Measurements from ENCODE around the gene FAAP20.
A peak's percentile ranks its signal among the peaks of the same experiment; 100 is the strongest.

FAAP20 gene

DNA sequence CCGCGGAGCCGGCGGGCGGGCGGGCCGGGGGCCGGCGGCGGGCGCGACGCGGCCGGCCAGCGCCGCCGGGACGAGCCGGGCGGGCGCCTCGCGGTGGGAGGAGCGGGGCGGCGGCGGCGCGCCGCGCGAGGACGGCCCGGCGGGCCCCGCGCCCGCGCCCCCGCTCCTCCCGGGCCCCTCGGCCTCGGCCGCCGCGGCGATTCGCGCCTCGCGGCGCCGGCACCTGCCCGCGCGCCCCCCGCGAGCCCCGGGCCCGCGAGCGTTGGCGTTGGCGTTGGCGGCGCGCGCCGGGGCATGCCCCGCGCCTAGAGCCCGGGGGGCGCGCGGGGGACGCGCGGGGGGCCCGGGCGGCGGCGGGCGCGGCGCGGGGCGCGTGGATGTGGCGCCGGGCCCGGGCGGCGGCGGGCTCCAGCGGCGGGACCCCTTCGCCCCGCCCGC is 33.6 kb upstream of the FAAP20 start, which contains the start of gene SKI:
TSS of gene SKI (plus strand) at position 163 of the 438 bp plus-strand sequence. CDS start 448 bp downstream, outside the sequence.
- Histone ChIP-seq H3K9ac (ENCODE audit: low read depth, low read length) (peak within 1 kb of the TSS; percentile 89), H3K27me3 (ENCODE audit: control insufficient read depth, insufficient read depth, low read length) (no peaks in the 10 kb centered on the region), H3K9me3 (ENCODE audit: control insufficient read depth, insufficient read depth, low read length) (no peaks in the 10 kb centered on the region), H3K4me1 (ENCODE audit: control insufficient read depth, insufficient read depth, low read length) (peaks cover 6% of the 10 kb centered on the region), H3K4me3 (ENCODE audit: low read depth, low read length) (peak within 1 kb of the TSS; percentile 91), H3K36me3 (ENCODE audit: control insufficient read depth, insufficient read depth, low read length) (peaks cover 4% of the 10 kb centered on the region)

DNA sequence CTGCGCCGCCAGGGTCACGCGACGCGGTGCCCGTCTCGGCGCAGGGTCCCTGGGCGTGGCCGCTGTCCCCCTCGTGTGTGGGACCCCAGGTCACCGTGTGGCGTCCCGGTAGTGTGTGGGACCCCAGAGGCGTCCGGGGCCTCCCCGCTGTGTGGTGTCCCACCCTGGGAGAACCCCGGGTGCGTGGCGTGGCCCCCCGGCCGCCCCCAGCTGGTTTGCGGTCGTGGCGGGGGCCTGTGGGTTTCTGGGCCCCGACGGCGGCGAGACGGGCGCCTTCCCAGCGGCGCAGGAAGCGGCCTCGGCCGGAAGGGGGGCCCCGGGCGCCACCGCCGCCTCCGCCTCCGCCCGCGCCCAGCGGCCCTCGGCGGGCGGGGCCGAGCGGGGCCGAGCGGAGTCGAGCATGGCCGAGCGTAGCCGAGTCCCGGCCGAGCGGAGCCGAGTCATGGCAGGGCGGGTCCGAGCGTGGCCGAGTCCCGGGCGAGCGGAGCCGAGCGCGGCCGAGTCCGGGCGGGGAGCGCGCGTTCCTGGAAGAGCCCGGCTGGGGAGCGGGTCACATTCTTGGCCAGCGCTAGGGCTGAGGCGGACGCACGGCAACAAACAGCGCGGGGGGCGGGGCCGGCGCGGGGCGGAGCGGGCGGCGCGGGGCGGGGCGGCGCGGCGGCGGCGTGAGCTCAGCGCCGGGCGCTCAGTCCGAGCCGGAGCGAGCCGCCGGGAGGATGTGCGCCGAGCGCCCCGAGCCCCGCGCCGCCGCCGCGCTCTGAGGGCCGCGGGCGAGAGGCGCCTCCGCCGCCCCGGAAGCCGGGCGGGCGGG is 33.0 kb upstream of the FAAP20 start:
- Histone ChIP-seq H3K4me1 (ENCODE audit: control insufficient read depth, insufficient read depth, low read length) (peaks cover 8% of the 10 kb centered on the region), H3K9me3 (ENCODE audit: control insufficient read depth, insufficient read depth, low read length) (no peaks in the 10 kb centered on the region), H3K9ac (ENCODE audit: low read depth, low read length) (peak overlapping the region; percentile 88), H3K27me3 (ENCODE audit: control insufficient read depth, insufficient read depth, low read length) (no peaks in the 10 kb centered on the region), H3K36me3 (ENCODE audit: control insufficient read depth, insufficient read depth, low read length) (peaks cover 4% of the 10 kb centered on the region), H3K4me3 (ENCODE audit: low read depth, low read length) (peak overlapping the region; percentile 56)

DNA sequence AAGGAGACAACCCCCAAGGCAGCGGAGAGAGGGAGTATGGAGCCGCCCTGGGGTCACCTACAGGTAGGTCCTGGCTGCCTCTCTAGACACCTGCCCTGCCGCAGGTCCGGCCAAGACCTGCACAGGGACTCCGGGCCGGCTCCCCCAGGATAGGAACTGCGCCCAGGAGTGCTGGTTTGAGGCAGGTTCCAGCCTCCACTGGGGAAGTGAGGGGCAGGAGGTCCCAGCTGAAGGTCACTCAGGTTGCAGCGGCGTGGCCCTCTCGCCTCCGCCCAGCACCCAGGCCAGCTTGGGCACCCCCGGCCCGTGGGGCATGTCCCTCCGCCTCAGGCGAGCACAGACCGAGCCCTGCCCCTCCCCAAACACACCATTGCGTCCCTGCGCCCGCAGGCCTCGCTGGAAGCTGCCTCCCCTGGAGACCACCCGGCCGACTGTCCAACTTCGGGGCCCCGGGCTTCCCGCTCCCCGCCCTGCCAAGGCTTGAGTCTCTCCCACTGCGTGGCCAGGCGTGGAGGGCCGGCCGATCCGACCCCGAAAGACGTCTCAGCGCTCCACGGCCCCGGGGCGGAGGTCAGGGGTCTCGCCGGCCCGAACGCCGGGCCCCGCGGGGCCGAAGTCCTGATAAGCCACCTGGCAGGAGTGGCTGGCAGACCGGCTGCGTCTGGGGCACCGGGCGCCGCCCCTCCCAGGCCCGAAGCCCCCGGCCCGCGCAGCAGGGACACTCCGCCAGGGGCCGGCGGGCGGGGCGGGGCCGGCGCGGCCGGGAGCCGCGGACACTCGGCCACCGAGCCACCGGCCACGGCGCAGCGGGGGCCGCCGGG is 32.2 kb upstream of the FAAP20 start:
- H3K4me3 ChIP-seq (ENCODE audit: low read depth, low read length), result peak overlapping the region; percentile 56
- H3K9me3 ChIP-seq (ENCODE audit: control insufficient read depth, insufficient read depth, low read length), result no peaks in the 10 kb centered on the region
- H3K27me3 ChIP-seq (ENCODE audit: control insufficient read depth, insufficient read depth, low read length), result no peaks in the 10 kb centered on the region
- peak overlapping the region; percentile 88 for H3K9ac ChIP-seq (ENCODE audit: low read depth, low read length)
- H3K36me3 ChIP-seq (ENCODE audit: control insufficient read depth, insufficient read depth, low read length), result peaks cover 4% of the 10 kb centered on the region
- peaks cover 8% of the 10 kb centered on the region for H3K4me1 ChIP-seq (ENCODE audit: control insufficient read depth, insufficient read depth, low read length)

DNA sequence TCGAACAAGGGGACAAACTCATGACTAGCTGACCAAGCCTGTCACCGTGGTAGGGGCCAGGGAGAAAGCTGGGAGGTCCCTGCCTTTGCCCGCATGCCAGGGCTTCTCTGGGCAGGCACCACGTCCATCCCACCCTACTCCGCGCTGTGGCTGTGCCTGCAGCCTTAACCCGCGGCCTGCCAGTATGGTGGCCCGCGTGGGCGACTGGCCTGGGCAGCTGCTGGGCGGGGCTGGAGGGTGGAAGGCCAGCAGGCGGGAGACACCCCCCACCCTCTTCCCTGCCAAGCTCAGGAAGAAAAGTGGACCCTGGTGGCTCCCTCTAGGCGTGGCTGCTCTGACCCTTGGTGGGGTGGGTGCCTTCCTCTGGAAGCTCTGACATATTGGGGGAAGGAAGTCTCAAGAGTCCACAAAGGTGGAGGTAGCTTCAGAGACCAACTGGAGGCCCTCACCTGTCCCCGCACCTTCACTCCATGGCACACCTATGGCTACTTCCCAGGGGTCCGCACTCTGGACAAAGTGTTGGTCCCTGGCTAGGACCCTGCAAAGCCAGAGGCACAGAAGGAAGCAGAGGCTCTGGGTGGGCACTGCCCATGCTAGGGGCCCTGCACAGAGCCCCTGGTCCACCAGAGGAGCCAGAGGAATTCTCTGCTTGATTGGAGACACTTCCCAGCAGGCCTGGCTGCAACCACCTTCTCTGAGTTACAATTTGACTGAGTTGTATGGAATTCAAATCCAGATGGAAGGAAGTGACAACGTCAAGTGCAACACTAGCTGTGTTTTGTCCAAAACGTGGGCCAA is 30.3 kb upstream of the FAAP20 start:
- Histone ChIP-seq H3K9ac (ENCODE audit: low read depth, low read length) (no peak overlapping the region), H3K4me1 (ENCODE audit: control insufficient read depth, insufficient read depth, low read length) (peaks cover 2% of the 10 kb centered on the region), H3K9me3 (ENCODE audit: control insufficient read depth, insufficient read depth, low read length) (no peaks in the 10 kb centered on the region), H3K4me3 (ENCODE audit: low read depth, low read length) (no peak overlapping the region), H3K36me3 (ENCODE audit: control insufficient read depth, insufficient read depth, low read length) (peaks cover 4% of the 10 kb centered on the region), H3K27me3 (ENCODE audit: control insufficient read depth, insufficient read depth, low read length) (no peaks in the 10 kb centered on the region)

DNA sequence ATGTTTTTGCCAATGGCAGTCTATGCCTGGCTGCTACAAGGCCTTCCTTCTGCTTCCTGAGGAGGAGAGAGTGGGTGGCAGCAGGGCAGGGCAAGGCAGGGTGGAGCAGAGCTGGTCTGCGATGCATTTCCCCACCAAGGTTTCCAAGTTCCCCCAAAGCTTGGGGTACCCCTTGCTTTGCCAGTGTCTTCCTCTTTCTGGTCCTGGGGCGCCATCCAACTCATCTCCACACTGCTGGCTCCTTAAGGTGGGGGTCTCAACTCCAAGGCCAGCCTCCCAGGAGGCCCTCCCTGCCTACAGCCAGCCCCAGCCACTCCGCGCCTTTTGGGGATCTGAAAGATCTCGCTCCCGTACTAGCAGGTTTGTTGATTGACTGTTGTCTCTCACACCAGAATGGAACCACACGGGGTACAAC is 29.6 kb upstream of the FAAP20 start:
- H3K9me3 ChIP-seq (ENCODE audit: control insufficient read depth, insufficient read depth, low read length), result no peaks in the 10 kb centered on the region
- peaks cover 2% of the 10 kb centered on the region for H3K4me1 ChIP-seq (ENCODE audit: control insufficient read depth, insufficient read depth, low read length)
- H3K27me3 ChIP-seq (ENCODE audit: control insufficient read depth, insufficient read depth, low read length), result no peaks in the 10 kb centered on the region
- no peaks in the 10 kb centered on the region for H3K36me3 ChIP-seq (ENCODE audit: control insufficient read depth, insufficient read depth, low read length)
- no peak overlapping the region for H3K9ac ChIP-seq (ENCODE audit: low read depth, low read length)
- no peak overlapping the region for H3K4me3 ChIP-seq (ENCODE audit: low read depth, low read length)

DNA sequence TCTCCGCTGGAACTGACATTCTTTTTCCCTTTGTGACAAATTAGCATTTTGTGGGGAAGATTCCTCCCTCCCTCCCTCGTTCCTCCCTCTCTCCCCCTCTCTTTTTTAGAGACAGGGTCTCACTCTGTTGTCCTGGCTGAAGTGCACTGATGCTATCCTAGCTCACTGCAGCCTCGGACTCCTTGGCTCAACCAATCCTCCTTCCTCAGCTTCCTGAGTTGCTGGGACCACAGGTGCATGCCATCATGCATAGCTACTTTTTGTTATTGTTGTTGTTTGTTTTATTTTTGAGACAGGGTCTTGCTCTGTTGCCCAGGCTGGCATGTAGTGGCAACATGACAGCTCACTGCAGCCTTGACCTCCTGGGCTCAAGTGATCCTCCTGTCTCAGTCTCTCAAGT is 26.7 kb upstream of the FAAP20 start:
- Histone ChIP-seq H3K27me3 (ENCODE audit: control insufficient read depth, insufficient read depth, low read length) (no peaks in the 10 kb centered on the region), H3K9me3 (ENCODE audit: control insufficient read depth, insufficient read depth, low read length) (no peaks in the 10 kb centered on the region), H3K4me1 (ENCODE audit: control insufficient read depth, insufficient read depth, low read length) (peaks cover 2% of the 10 kb centered on the region), H3K9ac (ENCODE audit: low read depth, low read length) (no peak overlapping the region), H3K4me3 (ENCODE audit: low read depth, low read length) (no peak overlapping the region), H3K36me3 (ENCODE audit: control insufficient read depth, insufficient read depth, low read length) (no peaks in the 10 kb centered on the region)

DNA sequence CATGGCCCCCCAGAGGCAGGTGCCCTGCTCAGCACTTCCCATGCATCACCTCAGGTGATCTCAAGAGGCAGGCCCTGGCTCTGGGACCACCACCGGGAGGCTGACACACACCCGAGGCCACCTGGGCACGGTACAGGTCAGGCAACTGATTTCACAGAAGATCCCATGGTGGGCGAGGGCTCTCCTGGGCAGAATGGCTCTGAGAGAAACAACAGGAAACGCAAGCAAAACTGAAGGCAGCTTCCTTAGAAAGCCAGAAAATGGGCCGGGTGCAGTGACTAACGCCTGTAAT is 22.1 kb upstream of the FAAP20 start:
- no peaks in the 10 kb centered on the region for H3K4me1 ChIP-seq (ENCODE audit: control insufficient read depth, insufficient read depth, low read length)
- no peaks in the 10 kb centered on the region for H3K9me3 ChIP-seq (ENCODE audit: control insufficient read depth, insufficient read depth, low read length)
- H3K9ac ChIP-seq (ENCODE audit: low read depth, low read length), result no peak overlapping the region
- no peak overlapping the region for H3K4me3 ChIP-seq (ENCODE audit: low read depth, low read length)
- H3K36me3 ChIP-seq (ENCODE audit: control insufficient read depth, insufficient read depth, low read length), result no peaks in the 10 kb centered on the region
- H3K27me3 ChIP-seq (ENCODE audit: control insufficient read depth, insufficient read depth, low read length), result no peaks in the 10 kb centered on the region

DNA sequence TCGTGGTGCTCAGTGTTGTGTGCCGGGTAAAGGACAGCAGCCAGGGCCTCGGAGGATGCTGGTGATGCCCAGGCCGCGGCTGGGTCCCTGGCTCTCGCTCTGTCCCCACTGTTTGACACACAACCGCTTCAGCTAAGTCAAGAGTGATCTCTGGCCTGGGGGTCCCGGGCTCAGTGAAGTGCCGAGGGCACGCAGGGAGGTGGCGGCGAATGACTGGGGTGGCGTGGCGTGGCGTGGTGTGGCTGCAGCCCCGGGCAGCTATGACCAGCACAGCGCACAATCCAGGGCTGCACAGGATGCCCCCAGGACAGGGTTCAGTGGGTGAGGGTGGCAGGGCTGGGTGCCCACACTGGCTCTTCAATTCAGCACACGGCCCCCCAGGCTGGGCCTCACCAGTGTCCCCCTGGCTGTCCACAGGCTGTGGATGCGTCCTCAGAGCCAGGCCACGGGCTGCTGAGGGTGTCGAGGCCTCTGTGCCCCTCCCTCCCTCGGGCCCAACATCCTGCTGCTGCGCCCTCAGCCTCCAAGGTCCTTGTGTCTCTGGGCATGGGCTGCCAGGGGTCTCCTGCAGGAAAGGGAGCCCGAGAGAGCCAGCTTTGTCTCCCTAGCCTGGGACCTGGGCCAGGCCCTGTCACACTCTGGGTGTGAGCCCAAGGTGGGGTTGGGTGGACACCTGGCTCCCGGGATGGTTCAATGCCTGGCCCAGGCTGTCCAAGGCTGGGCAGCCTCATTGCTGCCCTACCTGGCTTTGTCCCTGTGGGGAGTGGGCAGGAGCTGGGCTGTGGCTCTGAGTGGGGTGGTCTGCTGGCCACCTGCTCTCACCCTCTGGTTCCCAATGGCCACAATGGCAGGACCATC is 21.6 kb upstream of the FAAP20 start:
- Histone ChIP-seq H3K4me3 (ENCODE audit: low read depth, low read length) (no peak overlapping the region), H3K36me3 (ENCODE audit: control insufficient read depth, insufficient read depth, low read length) (no peaks in the 10 kb centered on the region), H3K4me1 (ENCODE audit: control insufficient read depth, insufficient read depth, low read length) (no peaks in the 10 kb centered on the region), H3K9ac (ENCODE audit: low read depth, low read length) (no peak overlapping the region), H3K9me3 (ENCODE audit: control insufficient read depth, insufficient read depth, low read length) (no peaks in the 10 kb centered on the region), H3K27me3 (ENCODE audit: control insufficient read depth, insufficient read depth, low read length) (no peaks in the 10 kb centered on the region)

DNA sequence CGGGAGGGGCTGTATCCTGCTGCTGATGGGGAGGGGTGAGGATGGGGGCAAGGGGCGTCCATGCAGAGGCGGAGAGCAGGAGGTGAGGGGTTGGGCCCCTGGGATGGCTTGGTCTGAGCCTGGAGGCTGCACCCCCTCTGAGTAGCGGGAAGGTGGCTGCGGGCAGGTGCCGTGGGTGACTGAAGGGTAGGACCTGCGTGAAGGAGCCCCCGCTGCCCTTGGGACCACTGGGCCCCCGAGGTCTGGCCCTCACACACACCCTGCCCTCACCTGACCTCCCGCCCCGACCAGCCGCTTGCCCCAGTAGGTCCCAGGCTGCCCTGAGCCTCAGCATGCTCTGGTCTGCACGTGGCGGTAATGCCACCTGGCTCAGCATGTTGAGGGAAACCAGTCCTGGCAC is 20.8 kb upstream of the FAAP20 start:
- no peak overlapping the region for H3K9ac ChIP-seq (ENCODE audit: low read depth, low read length)
- H3K4me3 ChIP-seq (ENCODE audit: low read depth, low read length), result no peak overlapping the region
- no peaks in the 10 kb centered on the region for H3K36me3 ChIP-seq (ENCODE audit: control insufficient read depth, insufficient read depth, low read length)
- H3K27me3 ChIP-seq (ENCODE audit: control insufficient read depth, insufficient read depth, low read length), result no peaks in the 10 kb centered on the region
- H3K9me3 ChIP-seq (ENCODE audit: control insufficient read depth, insufficient read depth, low read length), result no peaks in the 10 kb centered on the region
- H3K4me1 ChIP-seq (ENCODE audit: control insufficient read depth, insufficient read depth, low read length), result no peaks in the 10 kb centered on the region

DNA sequence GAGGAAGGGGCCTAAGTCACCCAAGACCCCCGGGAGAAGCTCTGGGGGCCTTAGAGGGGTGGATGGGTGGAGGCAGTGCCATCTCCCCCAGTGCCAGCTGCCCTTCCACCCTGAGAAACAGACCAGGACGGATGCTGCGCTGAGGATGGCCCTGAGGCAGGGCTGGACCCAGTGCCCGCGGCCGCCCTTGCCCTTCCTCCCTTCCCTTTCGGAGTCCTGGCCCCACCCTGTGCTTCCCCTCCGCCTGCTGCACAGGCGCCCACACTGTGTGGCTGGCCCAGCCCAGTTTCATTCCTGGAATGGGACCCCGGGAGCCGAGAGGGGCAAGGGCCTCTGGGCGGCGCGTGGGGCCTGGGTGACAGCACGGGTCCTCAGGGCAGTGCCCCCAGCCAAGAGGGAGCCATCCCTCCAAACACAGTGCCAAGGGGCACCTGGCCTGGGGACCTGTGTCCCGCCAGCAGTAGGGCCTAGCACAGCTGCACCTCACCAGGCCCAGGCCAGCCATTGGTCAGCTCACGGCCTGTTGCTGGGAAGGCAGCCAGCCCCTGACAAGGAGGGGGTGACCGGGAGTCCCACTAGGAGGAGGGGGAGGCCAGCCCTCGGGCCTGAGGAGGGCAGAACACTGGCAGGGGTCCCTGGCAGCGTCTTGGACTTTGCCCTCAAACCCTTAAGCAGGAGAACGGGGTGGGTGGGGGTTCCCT is 20.1 kb upstream of the FAAP20 start:
- no peaks in the 10 kb centered on the region for H3K9me3 ChIP-seq (ENCODE audit: control insufficient read depth, insufficient read depth, low read length)
- H3K9ac ChIP-seq (ENCODE audit: low read depth, low read length), result no peak overlapping the region
- H3K36me3 ChIP-seq (ENCODE audit: control insufficient read depth, insufficient read depth, low read length), result no peaks in the 10 kb centered on the region
- no peaks in the 10 kb centered on the region for H3K4me1 ChIP-seq (ENCODE audit: control insufficient read depth, insufficient read depth, low read length)
- H3K4me3 ChIP-seq (ENCODE audit: low read depth, low read length), result no peak overlapping the region
- H3K27me3 ChIP-seq (ENCODE audit: control insufficient read depth, insufficient read depth, low read length), result no peaks in the 10 kb centered on the region
